Bronchus fibroblast of lung (primary cell): Measurements from ENCODE around the gene LIN54. TPM values are rescaled to one million over a fixed set of nuclear protein-coding genes. Genes with fewer than 3 reads are reported as not detected.

Source experiments
- total RNA-seq: library from RNA; depleted of rRNA; stranded (reverse); fragments of >200 nt; gene quantifications from 2 replicates; pipeline ENCODE4 v1.2.3, GENCODE V29; 2015

The LIN54 gene
- total RNA-seq = 13.4 and 13.5 TPM in 2 replicates

DNA sequence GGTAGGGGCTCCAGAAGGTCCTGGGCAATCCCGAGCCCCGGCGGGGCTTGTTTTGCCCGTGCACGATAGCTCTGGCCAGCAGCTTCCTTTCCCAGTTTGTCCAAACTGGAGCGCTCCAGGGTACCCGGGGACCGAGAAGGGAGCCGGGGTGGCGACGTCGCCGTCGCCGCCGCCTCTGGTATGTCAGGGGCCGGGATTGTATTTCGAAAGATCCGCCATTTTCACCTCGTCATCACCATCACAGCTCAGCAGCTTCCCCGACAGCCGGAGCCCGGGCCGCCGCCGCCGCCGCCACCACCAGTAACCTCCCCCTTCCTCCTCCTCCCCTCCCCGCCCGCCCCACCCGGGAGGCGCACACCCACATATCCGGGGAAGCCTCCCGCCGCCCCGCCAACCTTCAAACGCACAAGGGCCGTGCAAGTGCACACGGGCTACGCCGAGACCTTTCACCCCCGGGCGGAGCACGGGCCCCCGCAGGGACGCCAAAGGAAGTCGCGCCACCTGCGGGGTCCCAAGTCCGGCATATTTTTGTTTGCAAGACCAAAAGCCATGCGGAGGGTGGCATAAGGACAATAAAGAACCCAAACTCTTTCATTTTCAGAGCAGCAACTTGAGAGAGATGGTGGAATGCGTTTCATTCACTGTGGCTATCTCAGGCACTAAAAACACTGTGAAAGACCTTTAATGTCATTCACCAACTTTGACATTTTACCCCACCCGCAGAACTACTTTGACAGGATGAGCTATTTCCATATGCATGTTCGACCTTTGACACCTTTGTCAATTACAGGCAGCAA, at the start of gene LIN54:
Gene LIN54 (minus strand): TSS at position 302 of the 797 bp plus-strand sequence. CDS start 25,979 bp downstream, outside the sequence.

DNA sequence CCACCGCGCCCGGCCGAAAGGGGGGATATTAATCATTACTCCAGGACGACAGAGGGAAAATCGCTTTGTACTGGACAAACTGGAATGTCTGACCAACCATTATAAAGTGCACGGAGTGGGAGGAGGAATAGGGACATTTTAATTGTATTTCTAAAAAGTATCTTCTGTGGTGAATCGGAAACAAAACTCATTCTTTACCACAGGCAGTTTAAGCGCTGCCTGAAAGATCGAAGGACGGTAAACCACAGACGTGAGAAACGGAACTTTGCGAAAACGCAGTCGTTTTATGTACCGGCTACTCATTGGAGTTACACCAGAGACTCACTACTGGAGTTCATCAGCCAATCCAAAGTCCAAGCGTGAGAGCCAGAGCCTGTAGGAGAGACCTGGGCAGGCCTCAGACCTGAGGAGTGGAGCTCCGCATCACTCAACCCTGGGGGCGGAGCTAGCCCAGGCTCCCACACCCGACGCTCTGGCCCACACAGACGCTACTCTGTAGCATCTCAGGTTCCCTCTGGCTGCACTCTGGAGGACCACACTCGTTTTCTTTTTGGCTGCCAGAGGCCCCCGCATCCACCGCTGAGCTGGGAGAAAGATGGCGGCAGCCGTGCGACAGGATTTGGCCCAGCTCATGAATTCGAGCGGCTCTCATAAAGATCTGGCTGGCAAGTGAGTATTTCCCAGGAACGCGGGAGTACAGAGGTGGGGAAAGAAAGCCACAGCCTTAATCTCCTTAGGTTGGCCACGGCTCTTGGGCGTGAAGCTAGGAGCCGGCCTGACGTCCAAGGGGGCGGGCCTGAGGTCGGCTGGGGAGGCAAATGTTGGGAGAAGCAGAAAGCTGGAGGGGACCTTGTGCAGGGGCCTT, 24.2 kb upstream of the LIN54 start, which contains the start of gene COPS4:
Gene COPS4 (plus strand): TSS at position 554 of the 865 bp plus-strand sequence. CDS start 42 bp downstream, at position 596.

DNA sequence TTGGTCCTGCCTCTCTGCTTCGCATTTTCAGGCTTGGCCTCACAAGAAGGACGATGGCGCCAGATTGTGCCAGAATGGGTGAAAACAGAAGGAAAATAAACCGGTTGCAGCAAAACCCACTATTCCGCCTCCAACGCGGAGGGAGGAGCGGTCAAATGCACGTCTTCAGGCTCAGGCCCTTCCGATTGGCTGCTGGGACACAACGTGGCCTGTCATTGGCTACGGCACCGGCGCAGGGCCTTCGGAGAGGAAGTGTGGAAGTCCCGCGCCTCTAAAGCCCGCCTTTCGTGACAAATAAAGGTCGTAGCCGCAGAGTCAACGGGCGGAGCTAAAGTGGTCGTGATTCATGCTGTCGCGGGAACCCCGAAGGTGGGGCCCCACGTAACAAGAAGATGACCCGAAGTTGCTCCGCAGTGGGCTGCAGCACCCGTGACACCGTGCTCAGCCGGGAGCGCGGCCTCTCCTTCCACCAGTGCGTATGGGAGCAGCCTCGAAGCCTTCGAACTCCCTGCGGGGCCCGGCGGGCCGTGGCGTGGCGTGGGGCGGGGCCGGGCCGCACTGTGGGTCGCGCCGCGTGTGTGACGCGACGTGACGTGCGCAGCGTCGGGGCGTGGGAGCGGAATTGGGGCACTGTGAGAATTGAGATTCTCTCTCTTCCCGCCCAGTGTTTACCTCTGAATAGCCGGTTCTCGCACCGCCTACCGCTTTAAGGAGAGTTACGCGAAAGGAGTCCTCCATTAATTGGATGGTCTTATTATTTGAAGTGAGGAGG, 110.0 kb downstream of the LIN54 start, which contains the start of gene THAP9:
Gene THAP9 (plus strand): TSS at position 325 of the 772 bp plus-strand sequence. CDS start 68 bp downstream, at position 393.

DNA sequence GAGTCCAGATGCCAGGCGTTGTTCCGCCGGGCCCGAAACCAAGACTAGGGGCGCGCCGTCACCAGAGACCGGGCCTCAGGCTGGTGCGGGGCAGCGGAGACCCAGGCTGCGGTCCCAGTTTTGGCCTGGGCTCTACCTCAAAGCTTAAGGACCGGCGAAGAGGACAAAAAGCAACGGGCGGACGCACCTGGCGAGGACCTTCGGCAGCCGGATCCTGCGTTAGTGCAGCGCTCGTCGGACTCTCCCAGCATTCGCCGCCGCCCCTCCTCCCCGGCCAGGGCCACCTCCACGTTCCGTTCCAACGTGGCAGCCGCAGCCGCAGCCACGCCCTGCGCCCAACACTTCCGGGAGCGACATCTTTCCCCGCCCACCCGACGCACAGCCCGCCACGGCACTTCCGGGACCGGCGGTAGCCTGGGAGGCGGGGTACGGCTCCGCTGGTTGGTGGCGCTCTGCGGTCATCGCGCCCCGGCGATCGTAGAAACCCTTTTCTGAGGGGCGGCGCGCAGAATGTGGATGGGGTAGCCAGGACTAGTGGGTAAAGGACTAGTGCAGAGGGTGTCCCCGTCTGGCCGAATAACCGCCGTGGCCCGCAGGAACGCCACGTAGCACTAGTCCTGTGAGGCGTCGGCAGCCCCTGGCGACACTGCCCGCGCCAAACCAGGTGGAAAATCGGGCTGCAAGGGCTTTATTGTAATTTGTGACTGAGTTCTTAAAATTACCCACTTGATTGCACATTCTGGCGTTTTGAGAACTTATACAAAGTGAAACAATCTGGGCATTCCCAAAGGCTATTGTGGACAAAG, 119.5 kb downstream of the LIN54 start, which contains the start of gene SEC31A:
Gene SEC31A (minus strand): TSS at position 253 of the 806 bp plus-strand sequence. CDS start 9,217 bp downstream, outside the sequence.

Other genes with a start within 250 kb of the LIN54 start
- 4.0 and 4.9 TPM in 2 replicates for gene SCD5, start 212.0 kb downstream of the LIN54 start, total RNA-seq
- 143 and 162 TPM in 2 replicates for gene SEC31A, start 119.7 kb downstream of the LIN54 start, total RNA-seq
- 1.9 and 5.9 TPM in 2 replicates for gene THAP9, start 110.1 kb downstream of the LIN54 start, total RNA-seq
- 50.3 and 52.0 TPM in 2 replicates for gene COPS4, start 24.4 kb upstream of the LIN54 start, total RNA-seq
- gene PLAC8, start 103.9 kb upstream of the LIN54 start, total RNA-seq = 0.34 and 0.89 TPM in 2 replicates